Liver (tissue), 9 donors: ENCODE measurements around the gene WSCD2. TPM values are rescaled to one million over a fixed set of nuclear protein-coding genes. Genes with fewer than 3 reads are reported as not detected.

Source experiments
- DNase-seq: peaks from one replicate; pipeline ENCODE4 v3.0.0-alpha.2; 2017; ENCODE audit warnings: low spot score
- H3K27ac ChIP-seq, 2 donors: one replicate each; pipeline ENCODE4 v1.7.0; 2013; ENCODE audit warnings: inconsistent platforms in 2 of 2, low read length in 2 of 2, control low read depth in 1 of 2, low read depth in 1 of 2, mild to moderate bottlenecking in 1 of 2
- H3K27me3 ChIP-seq, 4 donors: one replicate each; pipeline versions ENCODE4 v1.6.1 to v1.7.0; 2013; ENCODE audit warnings: low read length in 3 of 4, inconsistent platforms in 1 of 4, mild to moderate bottlenecking in 1 of 4, moderate library complexity in 1 of 4; ENCODE audit not compliant: control insufficient read depth in 4 of 4, insufficient read depth in 4 of 4
- H3K36me3 ChIP-seq, 4 donors: one replicate each; pipeline versions ENCODE4 v1.6.1 to v1.7.0; 2013; ENCODE audit warnings: low read length in 3 of 4, mild to moderate bottlenecking in 3 of 4, low read depth in 1 of 4, moderate library complexity in 1 of 4; ENCODE audit not compliant: control insufficient read depth in 4 of 4, insufficient read depth in 3 of 4
- H3K4me1 ChIP-seq, 4 donors: one replicate each; pipeline versions ENCODE4 v1.6.1 to v1.7.0; 2013; ENCODE audit warnings: low read length in 3 of 4, mild to moderate bottlenecking in 3 of 4, moderate library complexity in 1 of 4; ENCODE audit not compliant: control insufficient read depth in 4 of 4, insufficient read depth in 4 of 4
- H3K4me3 ChIP-seq, 3 donors: one replicate each; pipeline versions ENCODE4 v1.6.1 to v1.7.0; 2013; ENCODE audit warnings: low read length in 3 of 3, control low read depth in 1 of 3, low read depth in 1 of 3, mild to moderate bottlenecking in 1 of 3
- H3K9ac ChIP-seq, 2 donors: one replicate each; pipeline ENCODE4 v1.7.0; 2013; ENCODE audit warnings: low read length in 2 of 2, mild to moderate bottlenecking in 2 of 2, moderate library complexity in 2 of 2, control low read depth in 1 of 2, low read depth in 1 of 2
- H3K9me3 ChIP-seq, 4 donors: one replicate each; pipeline versions ENCODE4 v1.6.1 to v1.7.0; 2013; ENCODE audit warnings: low read length in 3 of 4; ENCODE audit not compliant: control insufficient read depth in 4 of 4
- EGR1 ChIP-seq, 2 donors: IDR thresholded peaks; 2 replicates each; pipeline ENCODE4 v1.6.1; 2016 to 2018; ENCODE audit warnings: antibody characterized with exemption in 2 of 2, low read depth in 2 of 2
- FOXA1 ChIP-seq: IDR thresholded peaks from 2 replicates; pipeline ENCODE4 v1.6.1; 2016; ENCODE audit warnings: antibody characterized with exemption
- FOXA2 ChIP-seq: IDR thresholded peaks from 2 replicates; pipeline ENCODE4 v1.6.1; 2016; ENCODE audit warnings: antibody characterized with exemption
- GABPA ChIP-seq, 2 donors: IDR thresholded peaks in 1 of 2; conservative IDR thresholded peaks in 1 of 2; 2 replicates each; pipeline ENCODE4 v1.6.1; 2016; ENCODE audit warnings: antibody characterized with exemption in 2 of 2, mild to moderate bottlenecking in 1 of 2, moderate library complexity in 1 of 2
- HNF4A ChIP-seq, 2 donors: conservative IDR thresholded peaks; 2 replicates each; pipeline ENCODE4 v1.6.1; 2016; ENCODE audit warnings: antibody characterized with exemption in 2 of 2, mild to moderate bottlenecking in 2 of 2
- HNF4G ChIP-seq: IDR thresholded peaks from 2 replicates; pipeline ENCODE4 v1.6.1; 2016; ENCODE audit warnings: antibody characterized with exemption
- JUND ChIP-seq, 2 donors: IDR thresholded peaks; 2 replicates each; pipeline ENCODE4 v1.6.1; 2016; ENCODE audit warnings: antibody characterized with exemption in 2 of 2
- NR2F2 ChIP-seq: IDR thresholded peaks from 2 replicates; pipeline ENCODE4 v1.6.1; 2016; ENCODE audit warnings: antibody characterized with exemption
- RAD21 ChIP-seq, 2 donors: IDR thresholded peaks; 2 replicates each; pipeline ENCODE4 v1.6.1; 2016; ENCODE audit warnings: antibody characterized with exemption in 2 of 2, mild to moderate bottlenecking in 2 of 2
- RXRA ChIP-seq, 2 donors: IDR thresholded peaks; 2 replicates each; pipeline ENCODE4 v1.6.1; 2017 to 2018; ENCODE audit warnings: antibody characterized with exemption in 2 of 2, mild to moderate bottlenecking in 1 of 2
- SP1 ChIP-seq: IDR thresholded peaks from 2 replicates; pipeline ENCODE4 v1.6.1; 2018; ENCODE audit warnings: antibody characterized with exemption, mild to moderate bottlenecking
- TAF1 ChIP-seq: conservative IDR thresholded peaks from 2 replicates; pipeline ENCODE4 v1.6.1; 2016; ENCODE audit warnings: antibody characterized with exemption, mild to moderate bottlenecking
- YY1 ChIP-seq: IDR thresholded peaks from 2 replicates; pipeline ENCODE4 v1.6.1; 2016; ENCODE audit warnings: antibody characterized with exemption, mild to moderate bottlenecking
- WGBS: extraction: QIAGEN DNeasy Blood & Tissue Kit; methylation state at CpG from one replicate; pipeline ENCODE4 v1.1.7; 2013; 5-methylcytosine and 5-hydroxymethylcytosine counted together
- polyA plus RNA-seq, 2 donors: library from polyadenylated mRNA; stranded (reverse) in 1 of 2; unstranded in 1 of 2; fragments of 200-250 nt in 1 of 2; fragments of >200 nt in 1 of 2; fragmentation: Nextera tagmentation in 1 of 2; extraction: Ambion mirVana in 1 of 2; gene quantifications; one replicate each; pipeline versions ENCODE4 v1.2.1 to v1.2.3, GENCODE V29; 2013 to 2015
- total RNA-seq, 2 donors: library from RNA; depleted of rRNA; stranded (reverse); fragments of >200 nt; gene quantifications; one replicate each; pipeline ENCODE4 v1.2.3, GENCODE V29; 2014
- TF ChIP-seq, protein P1 (sequence below): IDR thresholded peaks from 2 replicates; pipeline ENCODE4 v1.6.1; 2016; ENCODE audit warnings: antibody characterized with exemption, mild to moderate bottlenecking
- TF ChIP-seq, protein P2 (sequence below): IDR thresholded peaks from 2 replicates; pipeline ENCODE4 v1.6.1; 2016; ENCODE audit warnings: antibody characterized with exemption
- TF ChIP-seq, protein P3 (sequence below): IDR thresholded peaks from 2 replicates; pipeline ENCODE4 v1.6.1; 2016; ENCODE audit warnings: antibody characterized with exemption
- TF ChIP-seq, protein P4 (sequence below): fragments of 150-350 bp; IDR thresholded peaks from 2 replicates; pipeline ENCODE4 v1.5.1; 2017; ENCODE audit warnings: improper control_type of control experiment, low read depth, low read length; ENCODE audit not compliant: missing input control
- donor health status: healthy.
- donor health status: healthy.
- donor health status: healthy.
- donor health status: healthy.
- donor health status: healthy.

WSCD2 gene
- total and polyA plus RNA-seq, 4 donors, result under 0.01 to 0.09 (median 0.05) TPM; not detected in 1

DNA sequence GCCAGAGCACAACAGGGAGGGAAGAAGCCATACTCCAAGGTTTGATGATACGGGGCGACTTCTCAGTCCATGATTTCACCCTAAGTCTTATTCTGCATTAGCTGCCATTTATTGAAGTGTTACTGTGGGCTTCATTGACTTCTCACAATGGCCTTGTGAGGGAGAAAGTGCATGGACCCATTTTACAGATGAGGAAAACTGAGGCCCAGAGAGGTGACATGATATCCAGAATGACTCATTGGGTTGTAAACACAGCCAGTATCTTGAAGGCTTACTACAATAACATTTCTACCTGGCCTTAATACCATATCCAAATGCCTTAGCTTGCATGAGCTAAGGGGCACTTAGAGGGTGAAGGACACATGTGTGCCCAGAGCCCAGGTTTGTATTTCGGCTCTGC is 109.4 kb downstream of the WSCD2 start:
- Histone ChIP-seq H3K4me1 (no peaks in the 10 kb centered on the region), H3K36me3 (no peaks in the 10 kb centered on the region), H3K27ac (no peak overlapping the region), H3K9ac (no peak overlapping the region), H3K9me3 (peaks cover 0 to 8% (median 3%) of the 10 kb centered on the region in 4 donors), H3K4me3 (no peak overlapping the region), H3K27me3 (peaks cover 0 to 2% (median 0%) of the 10 kb centered on the region in 4 donors)
- WGBS, result 86% methylated on average over 3 of the region's 3 CpGs
- TF ChIP-seq NR2F2 (no peak), RXRA (IDR thresholded peaks at IDR 0.05) (no peak), HNF4G (no peak), GABPA (IDR thresholded peaks at IDR 0.05 in 1 of 2, conservative IDR thresholded peaks at IDR 0.05 in 1 of 2) (no peak), YY1 (no peak), TAF1 (no peak), EGR1 (IDR thresholded peaks at IDR 0.05; ENCODE audit: low read depth in 2 of 2) (no peak), FOXA1 (no peak), FOXA2 (no peak), JUND (IDR thresholded peaks at IDR 0.05) (no peak), RAD21 (IDR thresholded peaks at IDR 0.05) (no peak), SP1 (no peak), HNF4A (conservative IDR thresholded peaks at IDR 0.05) (no peak)
- TF ChIP-seq, protein P1, sequence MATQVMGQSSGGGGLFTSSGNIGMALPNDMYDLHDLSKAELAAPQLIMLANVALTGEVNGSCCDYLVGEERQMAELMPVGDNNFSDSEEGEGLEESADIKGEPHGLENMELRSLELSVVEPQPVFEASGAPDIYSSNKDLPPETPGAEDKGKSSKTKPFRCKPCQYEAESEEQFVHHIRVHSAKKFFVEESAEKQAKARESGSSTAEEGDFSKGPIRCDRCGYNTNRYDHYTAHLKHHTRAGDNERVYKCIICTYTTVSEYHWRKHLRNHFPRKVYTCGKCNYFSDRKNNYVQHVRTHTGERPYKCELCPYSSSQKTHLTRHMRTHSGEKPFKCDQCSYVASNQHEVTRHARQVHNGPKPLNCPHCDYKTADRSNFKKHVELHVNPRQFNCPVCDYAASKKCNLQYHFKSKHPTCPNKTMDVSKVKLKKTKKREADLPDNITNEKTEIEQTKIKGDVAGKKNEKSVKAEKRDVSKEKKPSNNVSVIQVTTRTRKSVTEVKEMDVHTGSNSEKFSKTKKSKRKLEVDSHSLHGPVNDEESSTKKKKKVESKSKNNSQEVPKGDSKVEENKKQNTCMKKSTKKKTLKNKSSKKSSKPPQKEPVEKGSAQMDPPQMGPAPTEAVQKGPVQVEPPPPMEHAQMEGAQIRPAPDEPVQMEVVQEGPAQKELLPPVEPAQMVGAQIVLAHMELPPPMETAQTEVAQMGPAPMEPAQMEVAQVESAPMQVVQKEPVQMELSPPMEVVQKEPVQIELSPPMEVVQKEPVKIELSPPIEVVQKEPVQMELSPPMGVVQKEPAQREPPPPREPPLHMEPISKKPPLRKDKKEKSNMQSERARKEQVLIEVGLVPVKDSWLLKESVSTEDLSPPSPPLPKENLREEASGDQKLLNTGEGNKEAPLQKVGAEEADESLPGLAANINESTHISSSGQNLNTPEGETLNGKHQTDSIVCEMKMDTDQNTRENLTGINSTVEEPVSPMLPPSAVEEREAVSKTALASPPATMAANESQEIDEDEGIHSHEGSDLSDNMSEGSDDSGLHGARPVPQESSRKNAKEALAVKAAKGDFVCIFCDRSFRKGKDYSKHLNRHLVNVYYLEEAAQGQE, result no peak
- TF ChIP-seq, protein P2, sequence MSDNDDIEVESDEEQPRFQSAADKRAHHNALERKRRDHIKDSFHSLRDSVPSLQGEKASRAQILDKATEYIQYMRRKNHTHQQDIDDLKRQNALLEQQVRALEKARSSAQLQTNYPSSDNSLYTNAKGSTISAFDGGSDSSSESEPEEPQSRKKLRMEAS, result no peak
- TF ChIP-seq, protein P3, sequence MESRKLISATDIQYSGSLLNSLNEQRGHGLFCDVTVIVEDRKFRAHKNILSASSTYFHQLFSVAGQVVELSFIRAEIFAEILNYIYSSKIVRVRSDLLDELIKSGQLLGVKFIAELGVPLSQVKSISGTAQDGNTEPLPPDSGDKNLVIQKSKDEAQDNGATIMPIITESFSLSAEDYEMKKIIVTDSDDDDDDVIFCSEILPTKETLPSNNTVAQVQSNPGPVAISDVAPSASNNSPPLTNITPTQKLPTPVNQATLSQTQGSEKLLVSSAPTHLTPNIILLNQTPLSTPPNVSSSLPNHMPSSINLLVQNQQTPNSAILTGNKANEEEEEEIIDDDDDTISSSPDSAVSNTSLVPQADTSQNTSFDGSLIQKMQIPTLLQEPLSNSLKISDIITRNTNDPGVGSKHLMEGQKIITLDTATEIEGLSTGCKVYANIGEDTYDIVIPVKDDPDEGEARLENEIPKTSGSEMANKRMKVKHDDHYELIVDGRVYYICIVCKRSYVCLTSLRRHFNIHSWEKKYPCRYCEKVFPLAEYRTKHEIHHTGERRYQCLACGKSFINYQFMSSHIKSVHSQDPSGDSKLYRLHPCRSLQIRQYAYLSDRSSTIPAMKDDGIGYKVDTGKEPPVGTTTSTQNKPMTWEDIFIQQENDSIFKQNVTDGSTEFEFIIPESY, result no peak
- no peak for DNase-seq

DNA sequence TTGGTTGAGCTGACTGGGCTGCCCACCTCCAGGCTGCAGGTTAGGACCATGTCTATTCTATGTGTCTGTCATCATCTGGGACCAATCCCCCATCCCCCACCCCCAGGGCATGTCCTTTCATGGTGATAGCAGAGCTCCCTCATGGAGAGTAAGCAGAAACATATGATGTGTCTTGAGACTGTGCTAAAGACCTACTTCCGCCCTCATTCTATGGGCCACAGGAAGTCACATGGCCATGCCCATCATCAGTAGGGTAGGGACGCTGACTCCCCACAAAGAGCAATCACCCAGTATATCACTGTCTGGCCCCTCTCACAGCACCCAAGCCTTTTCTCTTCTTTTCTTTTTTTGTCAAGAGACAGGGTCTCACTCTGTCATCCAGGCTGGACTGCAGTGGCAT is 110.3 kb downstream of the WSCD2 start:
- Histone ChIP-seq H3K4me1 (no peaks in the 10 kb centered on the region), H3K9me3 (peaks cover 0 to 8% (median 3%) of the 10 kb centered on the region in 4 donors), H3K4me3 (no peak overlapping the region), H3K36me3 (no peaks in the 10 kb centered on the region), H3K27ac (no peak overlapping the region), H3K27me3 (peaks cover 0 to 2% (median 0%) of the 10 kb centered on the region in 4 donors), H3K9ac (no peak overlapping the region)
- DNase-seq, result no peak
- WGBS, result 76% methylated on average over 2 of the region's 2 CpGs
- TF ChIP-seq JUND (IDR thresholded peaks at IDR 0.05) (no peak), RXRA (IDR thresholded peaks at IDR 0.05) (no peak), YY1 (no peak), FOXA1 (no peak), NR2F2 (no peak), HNF4G (no peak), FOXA2 (no peak), EGR1 (IDR thresholded peaks at IDR 0.05; ENCODE audit: low read depth in 2 of 2) (no peak), HNF4A (conservative IDR thresholded peaks at IDR 0.05) (no peak), TAF1 (no peak), RAD21 (IDR thresholded peaks at IDR 0.05) (no peak), SP1 (no peak)
- TF ChIP-seq, protein P4, sequence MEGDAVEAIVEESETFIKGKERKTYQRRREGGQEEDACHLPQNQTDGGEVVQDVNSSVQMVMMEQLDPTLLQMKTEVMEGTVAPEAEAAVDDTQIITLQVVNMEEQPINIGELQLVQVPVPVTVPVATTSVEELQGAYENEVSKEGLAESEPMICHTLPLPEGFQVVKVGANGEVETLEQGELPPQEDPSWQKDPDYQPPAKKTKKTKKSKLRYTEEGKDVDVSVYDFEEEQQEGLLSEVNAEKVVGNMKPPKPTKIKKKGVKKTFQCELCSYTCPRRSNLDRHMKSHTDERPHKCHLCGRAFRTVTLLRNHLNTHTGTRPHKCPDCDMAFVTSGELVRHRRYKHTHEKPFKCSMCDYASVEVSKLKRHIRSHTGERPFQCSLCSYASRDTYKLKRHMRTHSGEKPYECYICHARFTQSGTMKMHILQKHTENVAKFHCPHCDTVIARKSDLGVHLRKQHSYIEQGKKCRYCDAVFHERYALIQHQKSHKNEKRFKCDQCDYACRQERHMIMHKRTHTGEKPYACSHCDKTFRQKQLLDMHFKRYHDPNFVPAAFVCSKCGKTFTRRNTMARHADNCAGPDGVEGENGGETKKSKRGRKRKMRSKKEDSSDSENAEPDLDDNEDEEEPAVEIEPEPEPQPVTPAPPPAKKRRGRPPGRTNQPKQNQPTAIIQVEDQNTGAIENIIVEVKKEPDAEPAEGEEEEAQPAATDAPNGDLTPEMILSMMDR, result no peak
- TF ChIP-seq, protein P3, result no peak
- TF ChIP-seq, protein P1, result no peak
- TF ChIP-seq, protein P2, result no peak
